C4-2B (cell line): ENCODE results near the gene TP73.

Experiments
- ZFX ChIP-seq: fragments of 450-650 bp; IDR thresholded peaks from 2 replicates; pipeline ENCODE4 v1.6.1; 2017
- TF ChIP-seq, protein P1 (sequence below): fragments of 450-650 bp; conservative IDR thresholded peaks from 2 replicates; pipeline ENCODE4 v1.5.1; 2017; ENCODE audit warnings: mild to moderate bottlenecking

DNA sequence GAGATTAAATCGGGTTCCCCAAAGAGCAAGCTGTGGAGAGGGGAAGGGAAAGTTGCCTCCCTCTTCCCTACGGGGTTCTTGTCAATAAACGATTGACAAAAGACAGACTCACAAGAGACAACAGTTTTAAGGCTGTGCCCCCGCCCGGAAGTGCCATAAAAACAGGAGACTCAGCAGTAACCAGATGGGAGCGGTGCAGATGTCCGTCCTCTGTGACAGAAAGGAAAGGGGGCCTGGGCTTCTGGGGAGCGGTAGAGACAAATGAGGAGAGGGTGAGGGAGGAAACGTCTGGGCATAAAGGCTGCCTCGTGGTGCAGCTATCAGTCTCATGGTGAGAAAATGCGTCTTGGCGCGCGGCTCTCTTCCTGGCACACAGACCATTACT is 5.9 kb downstream of the TP73 start:
- TF ChIP-seq, protein P1, sequence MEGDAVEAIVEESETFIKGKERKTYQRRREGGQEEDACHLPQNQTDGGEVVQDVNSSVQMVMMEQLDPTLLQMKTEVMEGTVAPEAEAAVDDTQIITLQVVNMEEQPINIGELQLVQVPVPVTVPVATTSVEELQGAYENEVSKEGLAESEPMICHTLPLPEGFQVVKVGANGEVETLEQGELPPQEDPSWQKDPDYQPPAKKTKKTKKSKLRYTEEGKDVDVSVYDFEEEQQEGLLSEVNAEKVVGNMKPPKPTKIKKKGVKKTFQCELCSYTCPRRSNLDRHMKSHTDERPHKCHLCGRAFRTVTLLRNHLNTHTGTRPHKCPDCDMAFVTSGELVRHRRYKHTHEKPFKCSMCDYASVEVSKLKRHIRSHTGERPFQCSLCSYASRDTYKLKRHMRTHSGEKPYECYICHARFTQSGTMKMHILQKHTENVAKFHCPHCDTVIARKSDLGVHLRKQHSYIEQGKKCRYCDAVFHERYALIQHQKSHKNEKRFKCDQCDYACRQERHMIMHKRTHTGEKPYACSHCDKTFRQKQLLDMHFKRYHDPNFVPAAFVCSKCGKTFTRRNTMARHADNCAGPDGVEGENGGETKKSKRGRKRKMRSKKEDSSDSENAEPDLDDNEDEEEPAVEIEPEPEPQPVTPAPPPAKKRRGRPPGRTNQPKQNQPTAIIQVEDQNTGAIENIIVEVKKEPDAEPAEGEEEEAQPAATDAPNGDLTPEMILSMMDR: no peak
- no peak for TF ChIP-seq ZFX
